HCT116 (cell line): ENCODE measurements around the gene FAM234B. TPM values are rescaled to one million over a fixed set of nuclear protein-coding genes. Genes with fewer than 3 reads are reported as not detected.

Experiments
- ATAC-seq: fragments of 200-7000 bp; cut with Tn5 transposase; 2 replicates; pipeline ENCODE4 v1.9.1; 2020; ENCODE audit warnings: mild to moderate bottlenecking, moderate library complexity
- BruUV-seq: library from RNA; stranded (reverse); fragments of 400-500 nt; replicated peaks from 2 replicates; lab custom pipeline; 2021; lab: Mats Ljungman, UMichigan
- CTCF ChIA-PET: fragments of 300-600 bp; sonication (Branson Sonifier 250); formaldehyde crosslinking; loops from one replicate; lab custom pipeline; 2021; ENCODE audit warnings: antibody characterized with exemption; lab: Charles Lee
- POLR2A ChIA-PET: fragments of 300-600, 350-600 bp; sonication (Branson Sonifier 250); formaldehyde crosslinking; loops from one replicate; lab custom pipeline; 2021; ENCODE audit warnings: antibody characterized with exemption; lab: Charles Lee
- RAD21 ChIA-PET, 2 experiments: fragments of 300-600 bp; sonication (Branson Sonifier 250); formaldehyde crosslinking; loops; one replicate each; lab custom pipeline; 2023; ENCODE audit warnings: low total read pairs in 2 of 2; ENCODE audit not compliant: uncharacterized antibody in 2 of 2, unreplicated experiment in 2 of 2, low non-redundant PET in 1 of 2; lab: Charles Lee
- DNase-seq: peaks from one replicate; pipeline ENCODE4 v3.0.0-alpha.2; 2010; ENCODE audit warnings: low read depth, low spot score
- H2AFZ ChIP-seq: fragments of 200-600 bp; shearing (Covaris generic), sonication (generic); 2 replicates; pipeline ENCODE4 v1.6.1; 2017; ENCODE audit warnings: low read depth, mixed run types, mixed read lengths, antibody characterized with exemption, low read length; ENCODE audit not compliant: poor library complexity, severe bottlenecking
- H3K27ac ChIP-seq: 2 replicates; pipeline ENCODE4 v1.5.1; 2012; ENCODE audit warnings: low read depth, low read length
- H3K27me3 ChIP-seq: fragments of 200-600 bp; sonication (generic); 2 replicates; pipeline ENCODE4 v1.6.1; 2016; ENCODE audit warnings: mixed run types, low read length, mixed read lengths; ENCODE audit not compliant: insufficient read depth
- H3K36me3 ChIP-seq, 2 experiments: fragments of 200-500 bp in 1 of 2; fragments of 200-600 bp in 1 of 2; sonication (Bioruptor generic) in 1 of 2; sonication (generic) in 1 of 2; 2 replicates each; pipeline versions ENCODE4 v1.5.1 to v1.6.1; 2014 to 2016; ENCODE audit warnings: low read length in 2 of 2, inconsistent platforms in 1 of 2, mixed read lengths in 1 of 2, mixed run types in 1 of 2; ENCODE audit not compliant: insufficient read depth in 2 of 2, control insufficient read depth in 1 of 2
- H3K4me1 ChIP-seq, 2 experiments: fragments of 200-600 bp in 1 of 2; sonication (generic) in 1 of 2; 2 replicates each; pipeline versions ENCODE4 v1.5.1 to v1.6.1; 2012 to 2017; ENCODE audit warnings: low read length in 2 of 2, inconsistent platforms in 1 of 2, mild to moderate bottlenecking in 1 of 2, mixed read lengths in 1 of 2, mixed run types in 1 of 2, moderate library complexity in 1 of 2; ENCODE audit not compliant: insufficient read depth in 2 of 2, control insufficient read depth in 1 of 2
- H3K4me2 ChIP-seq: fragments of 200-600 bp; sonication (generic); 2 replicates; pipeline ENCODE4 v1.6.1; 2017; ENCODE audit warnings: mixed run types, low read length, mixed read lengths
- H3K4me3 ChIP-seq, 2 experiments: fragments of 200-600 bp in 1 of 2; sonication (generic) in 1 of 2; replicated peaks in 1 of 2; 2 replicates each; pipeline ENCODE4 v1.5.1; 2011 to 2016; ENCODE audit warnings: low read length in 2 of 2, control low read depth in 1 of 2, low read depth in 1 of 2, mild to moderate bottlenecking in 1 of 2, mixed read lengths in 1 of 2, mixed run types in 1 of 2
- H3K79me2 ChIP-seq: fragments of 200-600 bp; sonication (generic); 2 replicates; pipeline ENCODE4 v1.6.1; 2017; ENCODE audit warnings: mild to moderate bottlenecking, mixed run types, low read length, moderate library complexity, mixed read lengths; ENCODE audit not compliant: insufficient read depth
- H3K9ac ChIP-seq: fragments of 200-600 bp; sonication (generic); 2 replicates; pipeline ENCODE4 v1.6.1; 2016; ENCODE audit warnings: low read length, mixed read lengths
- H3K9me2 ChIP-seq: fragments of 200-600 bp; sonication (generic), shearing (Covaris generic); 2 replicates; pipeline ENCODE4 v1.6.1; 2017; ENCODE audit warnings: mixed run types, mild to moderate bottlenecking, moderate library complexity; ENCODE audit not compliant: insufficient read depth
- H3K9me3 ChIP-seq, 2 experiments: fragments of 200-500 bp in 1 of 2; fragments of 200-600 bp in 1 of 2; sonication (Bioruptor generic) in 1 of 2; sonication (generic) in 1 of 2; 2 replicates each; pipeline ENCODE4 v1.6.1; 2014 to 2017; ENCODE audit warnings: low read length in 2 of 2, mixed read lengths in 2 of 2, inconsistent platforms in 1 of 2, low read depth in 1 of 2, mild to moderate bottlenecking in 1 of 2, mixed run types in 1 of 2, moderate library complexity in 1 of 2; ENCODE audit not compliant: control insufficient read depth in 1 of 2, insufficient read depth in 1 of 2
- H4K20me1 ChIP-seq: fragments of 200-600 bp; sonication (generic), shearing (Covaris generic); 2 replicates; pipeline ENCODE4 v1.6.1; 2017; ENCODE audit warnings: mixed run types, mild to moderate bottlenecking, moderate library complexity; ENCODE audit not compliant: insufficient read depth
- CBX3 ChIP-seq: IDR thresholded peaks from 2 replicates; pipeline ENCODE4 v1.6.1; 2012; ENCODE audit warnings: low read depth
- CEBPB ChIP-seq: IDR thresholded peaks from 2 replicates; pipeline ENCODE4 v1.6.1; 2012; ENCODE audit warnings: low read depth
- EGR1 ChIP-seq: IDR thresholded peaks from 2 replicates; pipeline ENCODE4 v1.6.1; 2012; ENCODE audit warnings: low read depth
- ELF1 ChIP-seq: IDR thresholded peaks from 2 replicates; pipeline ENCODE4 v1.6.1; 2012; ENCODE audit warnings: low read depth, borderline replicate concordance
- EZH2phosphoT487 ChIP-seq: fragments of 200-600 bp; IDR thresholded peaks from 2 replicates; pipeline ENCODE4 v1.6.1; 2018; ENCODE audit warnings: antibody characterized with exemption, borderline replicate concordance
- REST ChIP-seq: IDR thresholded peaks from 2 replicates; pipeline ENCODE4 v1.6.1; 2012; ENCODE audit warnings: low read depth
- SP1 ChIP-seq: IDR thresholded peaks from 2 replicates; pipeline ENCODE4 v1.6.1; 2012; ENCODE audit warnings: low read depth
- SRF ChIP-seq: IDR thresholded peaks from 2 replicates; pipeline ENCODE4 v1.6.1; 2012; ENCODE audit warnings: low read depth
- YY1 ChIP-seq: IDR thresholded peaks from 2 replicates; pipeline ENCODE4 v1.6.1; 2011; ENCODE audit warnings: low read length, low read depth, moderate library complexity, mild to moderate bottlenecking; ENCODE audit not compliant: insufficient replicate concordance; ENCODE audit errors: extremely low read depth
- ZBTB33 ChIP-seq: IDR thresholded peaks from 2 replicates; pipeline ENCODE4 v1.6.1; 2011; ENCODE audit warnings: mild to moderate bottlenecking, low read length, moderate library complexity; ENCODE audit not compliant: insufficient replicate concordance; ENCODE audit errors: extremely low read depth
- ZNF274 ChIP-seq: fragments of 200-500 bp; sonication (Bioruptor generic); IDR thresholded peaks from 2 replicates; pipeline ENCODE4 v1.6.1; 2014; ENCODE audit warnings: mild to moderate bottlenecking, low read depth, low read length, inconsistent platforms
- intact Hi-C: fragments of 100-400 bp; cut with micrococcal nuclease; formaldehyde crosslinking; loops from 2 replicates; pipeline ENCODE4 v1.10.0; 2022
- total RNA-seq: library from RNA; stranded (reverse); gene quantifications from one replicate; pipeline ENCODE4 v1.2.1, GENCODE V29; 2021; ENCODE audit not compliant: unreplicated experiment

Gene FAM234B
- total RNA-seq, 1 experiment from 2014 or later, result 15.9 TPM

DNA sequence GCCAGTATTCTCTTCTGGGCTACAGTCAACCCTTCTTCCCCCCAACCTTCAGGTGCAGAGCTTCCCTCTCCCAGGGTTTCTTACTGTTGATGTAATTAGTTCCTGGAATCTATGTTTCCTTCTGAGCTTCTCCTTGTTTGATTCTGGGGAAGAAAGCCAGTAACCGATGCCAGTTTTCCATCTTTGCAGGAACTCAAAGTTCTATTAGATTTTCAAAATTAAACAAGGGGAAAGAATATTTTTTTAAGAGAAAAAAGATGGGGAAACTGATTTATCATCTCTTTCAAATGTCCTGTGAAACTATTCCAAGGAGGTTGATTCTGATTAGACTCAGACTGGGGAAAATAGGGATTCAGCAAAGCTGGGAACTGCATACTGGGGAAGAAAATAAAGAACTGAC lies 17.9 kb upstream of the FAM234B start:
- Histone ChIP-seq H3K9me3 (no peaks in the 10 kb centered on the region), H3K79me2 (no peaks in the 10 kb centered on the region), H3K9me2 (no peaks in the 10 kb centered on the region), H3K27ac (no peak overlapping the region), H4K20me1 (no peaks in the 10 kb centered on the region), H3K27me3 (no peaks in the 10 kb centered on the region), H3K4me2 (no peak overlapping the region), H3K4me3 (no peak overlapping the region), H3K4me1 (no peaks in the 10 kb centered on the region), H3K36me3 (no peaks in the 10 kb centered on the region), H3K9ac (no peak overlapping the region), H2AFZ (no peak overlapping the region)
- ChIA-PET POLR2A (no interaction called here), RAD21 (no interaction called here), CTCF (interaction anchor here (0.6 kb wide), 1 partner anchor 215 kb away, joined by 3 read pairs; no protein-coding TSS in a partner anchor)
- no peak for ATAC-seq
- TF ChIP-seq ZNF274 (no peak), CEBPB (no peak), EGR1 (no peak), YY1 (no peak), EZH2phosphoT487 (no peak), SP1 (no peak), CBX3 (no peak), ELF1 (no peak), ZBTB33 (no peak), SRF (no peak), REST (no peak)
- no peak for DNase-seq
- intact Hi-C loops, result no loop called here
- no TSS peak for BruUV-seq
